GM12878 (cell line): Measurements from ENCODE around the gene MDM4. TPM values are rescaled to one million over a fixed set of nuclear protein-coding genes. Genes with fewer than 3 reads are reported as not detected.

Experiments
- ATAC-seq: fragments of 200-7000 bp; cut with Tn5 transposase; 3 replicates; pipeline ENCODE4 v1.9.1; 2020; ENCODE audit warnings: mild to moderate bottlenecking, moderate library complexity
- BruUV-seq: library from RNA; stranded (reverse); fragments of 400-500 nt; replicated peaks from 2 replicates; lab custom pipeline; 2021; lab: Mats Ljungman, UMichigan
- CTCF ChIA-PET: fragments of 300-600 bp; sonication (Branson Sonifier 250); formaldehyde crosslinking; extraction: SDS; loops from one replicate; lab custom pipeline; 2021; ENCODE audit warnings: inconsistent platforms; lab: Yijun Ruan, JAX
- POLR2A ChIA-PET: fragments of 350-600 bp; formaldehyde crosslinking; extraction: SDS; loops from one replicate; lab custom pipeline; 2021; ENCODE audit warnings: inconsistent platforms; lab: Charles Lee
- RAD21 ChIA-PET: fragments of 300-600 bp; sonication (Branson Sonifier 250); formaldehyde crosslinking; loops from one replicate; lab custom pipeline; 2023; ENCODE audit warnings: antibody characterized with exemption; ENCODE audit not compliant: unreplicated experiment; lab: Charles Lee
- SMC1A ChIA-PET: fragments of 300-600 bp; sonication (Branson Sonifier 250); formaldehyde crosslinking; loops from one replicate; lab custom pipeline; 2023; ENCODE audit not compliant: unreplicated experiment, uncharacterized antibody; lab: Charles Lee
- DNase-seq: peaks from one replicate; pipeline ENCODE4 v3.0.0-alpha.2; 2011; ENCODE audit warnings: low read depth, low spot score
- FAIRE-seq: peaks from 3 replicates; lab custom pipeline; 2011; peaks lifted over from hg19 to GRCh38; lab: Jason Lieb, UNC
- H2AFZ ChIP-seq: 2 replicates; pipeline ENCODE4 v1.6.0; 2011; ENCODE audit warnings: low read depth, low read length, control low read depth; ENCODE audit not compliant: control insufficient read depth
- H3K27ac ChIP-seq: 2 replicates; pipeline ENCODE4 v1.5.1; 2011; ENCODE audit warnings: control low read depth; ENCODE audit not compliant: control insufficient read depth, insufficient read depth
- H3K27me3 ChIP-seq, 2 experiments: replicated peaks in 1 of 2; 2 replicates each; pipeline versions ENCODE4 v1.6.0 to v1.6.1; 2011; ENCODE audit warnings: low read length in 1 of 2; ENCODE audit not compliant: control insufficient read depth in 2 of 2, insufficient read depth in 2 of 2
- H3K36me3 ChIP-seq, 2 experiments: 2 replicates each; pipeline ENCODE4 v1.5.1; 2011; ENCODE audit warnings: low read length in 1 of 2; ENCODE audit not compliant: control insufficient read depth in 2 of 2, insufficient read depth in 2 of 2
- H3K4me1 ChIP-seq: 2 replicates; pipeline ENCODE4 v1.6.1; 2011; ENCODE audit warnings: mild to moderate bottlenecking, low read length, moderate library complexity, mixed read lengths; ENCODE audit not compliant: control insufficient read depth, insufficient read depth
- H3K4me2 ChIP-seq: 2 replicates; pipeline ENCODE4 v1.6.0; 2011; ENCODE audit warnings: control low read depth; ENCODE audit not compliant: control insufficient read depth, insufficient read depth
- H3K4me3 ChIP-seq: fragments of 200-600 bp; sonication (generic); 2 replicates; pipeline ENCODE4 v1.5.1; 2016
- H3K79me2 ChIP-seq: 2 replicates; pipeline ENCODE4 v1.6.0; 2011; ENCODE audit warnings: low read length; ENCODE audit not compliant: control insufficient read depth, insufficient read depth
- H3K9ac ChIP-seq: 2 replicates; pipeline ENCODE4 v1.8.0; 2011; ENCODE audit warnings: low read length, control low read depth, mixed read lengths; ENCODE audit not compliant: control insufficient read depth, insufficient read depth
- H3K9me3 ChIP-seq: replicated peaks from 3 replicates; pipeline ENCODE4 v1.5.1; 2011; ENCODE audit warnings: mild to moderate bottlenecking, low read length; ENCODE audit not compliant: control insufficient read depth, insufficient read depth
- H4K20me1 ChIP-seq: 2 replicates; pipeline ENCODE4 v1.6.0; 2011; ENCODE audit not compliant: control insufficient read depth, insufficient read depth
- BCLAF1 ChIP-seq: fragments of 450-650 bp; IDR thresholded peaks from 2 replicates; pipeline ENCODE4 v1.6.1; 2017; ENCODE audit warnings: antibody characterized with exemption, mild to moderate bottlenecking, moderate library complexity
- CBFB ChIP-seq: IDR thresholded peaks from 2 replicates; pipeline ENCODE4 v1.6.1; 2016; ENCODE audit warnings: antibody characterized with exemption, low read depth
- ELK1 ChIP-seq: IDR thresholded peaks from 2 replicates; pipeline ENCODE4 v1.6.1; 2012; ENCODE audit warnings: low read depth, low read length, improper control_type of control experiment
- GATAD2B ChIP-seq: fragments of 450-650 bp; conservative IDR thresholded peaks from 2 replicates; pipeline ENCODE4 v1.6.1; 2017; ENCODE audit warnings: low read depth, mild to moderate bottlenecking, moderate library complexity
- HDAC2 ChIP-seq: fragments of 200-600 bp; sonication (generic); IDR thresholded peaks from 2 replicates; pipeline ENCODE4 v1.6.1; 2017
- HDAC6 ChIP-seq: fragments of 200-600 bp; sonication (generic); IDR thresholded peaks from one replicate; pipeline ENCODE4 v1.8.0; 2017; ENCODE audit warnings: antibody characterized with exemption; ENCODE audit not compliant: unreplicated experiment
- JUNB ChIP-seq: IDR thresholded peaks from 2 replicates; pipeline ENCODE4 v1.6.1; 2016; ENCODE audit warnings: antibody characterized with exemption, mild to moderate bottlenecking
- MEF2A ChIP-seq: IDR thresholded peaks from 2 replicates; pipeline ENCODE4 v1.6.1; 2011; ENCODE audit warnings: low read depth, mild to moderate bottlenecking, low read length, moderate library complexity; ENCODE audit not compliant: insufficient read depth
- MYB ChIP-seq: fragments of 150-350 bp; IDR thresholded peaks from 2 replicates; pipeline ENCODE4 v1.6.1; 2014; ENCODE audit warnings: mild to moderate bottlenecking, low read depth, low read length, borderline replicate concordance
- RCOR1 ChIP-seq: conservative IDR thresholded peaks from 2 replicates; pipeline ENCODE4 v1.6.1; 2012; ENCODE audit warnings: low read depth, low read length, improper control_type of control experiment
- REST ChIP-seq: IDR thresholded peaks from 2 replicates; pipeline ENCODE4 v1.6.1; 2012; ENCODE audit warnings: mild to moderate bottlenecking, low read depth, low read length
- ZNF592 ChIP-seq: fragments of 450-650 bp; IDR thresholded peaks from 2 replicates; pipeline ENCODE4 v1.6.1; 2017; ENCODE audit warnings: mild to moderate bottlenecking, moderate library complexity
- WGBS: methylation state at CpG from one replicate; pipeline ENCODE4 v1.1.6; 2016; ENCODE audit warnings: low lambda C conversion rate; ENCODE audit not compliant: insufficient replicate concordance, insufficient coverage; ENCODE audit errors: missing lambda C conversion rate; 5-methylcytosine and 5-hydroxymethylcytosine counted together
- in situ Hi-C: fragments of 300-500 bp; cut with MboI; formaldehyde crosslinking; loops from 9 replicates; pipeline ENCODE4 v1.14.3; 2018; ENCODE audit warnings: mixed read lengths
- intact Hi-C: fragments of 100-400 bp; cut with micrococcal nuclease; formaldehyde crosslinking; loops from one replicate; pipeline ENCODE4 v1.14.2; 2022; ENCODE audit not compliant: unreplicated experiment
- polyA plus RNA-seq, 11 experiments: library from polyadenylated mRNA; depleted of rRNA in 4 of 11; unstranded in 6 of 11; stranded (reverse) in 5 of 11; fragments of >200 nt; fragmentation: Nextera tagmentation in 4 of 11; fragmentation: Illumina TruSeq in 1 of 11; extraction: Ambion mirVana in 4 of 11; extraction: Trizol in 1 of 11; gene quantifications; 1 replicate in 1 of 11; 2 replicates in 10 of 11; pipeline versions ENCODE4 v1.2.1 to v1.2.3, GENCODE V29; 2011 to 2016; ENCODE audit warnings: inconsistent platforms in 2 of 11, missing spikeins in 2 of 11, low read depth in 1 of 11
- total RNA-seq, 4 experiments: library from RNA; depleted of rRNA in 3 of 4; stranded (reverse); fragments of >200 nt in 3 of 4; fragmentation: Illumina TruSeq in 1 of 4; extraction: Trizol in 1 of 4; gene quantifications; 2 replicates each; pipeline versions ENCODE4 v1.2.1 to v1.2.3, GENCODE V29; 2013 to 2021

The MDM4 gene
- total and polyA plus RNA-seq, 10 of the 15 experiments (the other 5 are each of a cell fraction or from before 2014, with no cell fraction given): 2.5 to 74.4 (median 22.7) TPM

GRCh38 chr1:204506969-204507316, 9.3 kb upstream of the MDM4 start:
- ChIA-PET POLR2A (interaction anchor here (0.6 to 6.2 kb wide), 15 partner anchors 10 to 646 kb away, joined by 3 to 55 read pairs (median 5); partner anchors contain the start of genes MDM4 and PIK3C2B), CTCF (interaction anchor here (0.7 to 39.0 kb wide), 16 partner anchors 8 to 300 kb away, joined by 3 to 2021 read pairs (median 8); partner anchors contain the start of genes MDM4 and PIK3C2B), RAD21 (interaction anchor here (0.6 to 5.0 kb wide), 27 partner anchors 10 to 300 kb away, joined by 3 to 69 read pairs (median 11); partner anchors contain the start of genes MDM4 and PIK3C2B), SMC1A (interaction anchor here (0.6 to 19.3 kb wide), 24 partner anchors 9 to 1945 kb away, joined by 3 to 939 read pairs (median 6); partner anchors contain the start of genes MDM4 and PIK3C2B)
- DNase-seq (peak; percentile 97), ATAC-seq (peak; percentile 83), FAIRE-seq (peak; percentile 59)
- Histone ChIP-seq H3K27ac (peak overlapping the region; percentile 59), H3K9ac (peak overlapping the region; percentile 72), H2AFZ (peak overlapping the region; percentile 67), H3K79me2 (no peaks in the 10 kb centered on the region), H3K9me3 (no peaks in the 10 kb centered on the region), H3K4me3 (peak overlapping the region; percentile 77), H3K27me3 (no peaks in the 10 kb centered on the region), H3K36me3 (no peaks in the 10 kb centered on the region), H3K4me1 (peaks cover 4% of the 10 kb centered on the region), H3K4me2 (peak overlapping the region; percentile 70), H4K20me1 (no peaks in the 10 kb centered on the region)
- intact Hi-C loops: loop anchor here (1.0 to 10.0 kb wide), 4 partner anchors 9 to 342 kb away; partner anchors contain the start of genes MDM4 and REN
- 1% methylated on average over 13 of the region's 13 CpGs for WGBS
- BruUV-seq: no TSS peak
- in situ Hi-C loops: loop anchor here (10.0 to 25.0 kb wide), 2 partner anchors 342 to 1220 kb away; partner anchors contain the start of gene REN
- peak; percentile 28; the same call in 1 of the 2 replicates for TF ChIP-seq MEF2A
- no peak for TF ChIP-seq HDAC2
- TF ChIP-seq MYB: no peak
- no peak for TF ChIP-seq REST
- TF ChIP-seq GATAD2B: no peak
- no peak for TF ChIP-seq CBFB
- no peak for TF ChIP-seq HDAC6
- TF ChIP-seq BCLAF1: no peak
- no peak for TF ChIP-seq RCOR1
- TF ChIP-seq ZNF592: no peak
- no peak for TF ChIP-seq JUNB
- no peak for TF ChIP-seq ELK1
